ENCODE results near the gene INSL3. TPM values are rescaled to one million over a fixed set of nuclear protein-coding genes. Genes with fewer than 3 reads are reported as not detected.
"Not testable (repeated sequence)": the region's sequence is repeated elsewhere in the genome, so short reads cannot be mapped to it uniquely, and the experiment has no call there.

INSL3 gene
- total RNA-seq, 2 donors from 2014 or later = not detected

- intact Hi-C loops (cut with DNase I) = no loop called here
- DNase-seq (no peak), ATAC-seq (no peak)
Measured at GRCh38 chr19:17796013-17796837, 25.1 kb downstream of the INSL3 start.

- intact Hi-C loops (cut with DNase I) = no loop called here
- ATAC-seq = no peak
Measured at GRCh38 chr19:17795495-17795856, 25.8 kb downstream of the INSL3 start.

GRCh38 chr19:17794731-17795494 lies 26.4 kb downstream of the INSL3 start, which contains the start of gene B3GNT3:
TSS of gene B3GNT3 (plus strand) at chr19:17795138. CDS start at chr19:17807808, 12,670 bp downstream.
- ATAC-seq (peak in 1 of 2 donors; percentile 38), DNase-seq (peak; percentile 51)
- intact Hi-C loops (cut with DNase I) = no loop called here

More at GRCh38 chr19:17795495-17795856, 25.8 kb downstream of the INSL3 start:
- DNase-seq = no peak

GRCh38 chr19:17794412-17794730 lies 26.9 kb downstream of the INSL3 start:
- DNase-seq = no peak
- intact Hi-C loops (cut with DNase I) = no loop called here
- ATAC-seq = no peak

GRCh38 chr19:17790059-17790780 lies 31.1 kb downstream of the INSL3 start:
- DNase-seq = no peak
- intact Hi-C loops (cut with DNase I) = no loop called here
- ATAC-seq = no peak

- ATAC-seq = no peak
- intact Hi-C loops (cut with DNase I) = loop anchor here in 1 of 2 donors (10.0 kb wide), 1 partner anchor 66 kb away; the partner anchor contains the start of gene RPL18A
- DNase-seq = no peak
Measured at GRCh38 chr19:17788632-17789031, 32.7 kb downstream of the INSL3 start.

GRCh38 chr19:17787274-17787913 lies 33.9 kb downstream of the INSL3 start:
- DNase-seq (no peak), ATAC-seq (no peak)
- intact Hi-C loops (cut with DNase I) = loop anchor here in 1 of 2 donors (10.0 kb wide), 1 partner anchor 67 kb away; the partner anchor contains the start of gene RPL18A

GRCh38 chr19:17784201-17785008 lies 36.9 kb downstream of the INSL3 start:
- DNase-seq = peak; percentile 62
- intact Hi-C loops (cut with DNase I) = loop anchor here in 1 of 2 donors (10.0 kb wide), 1 partner anchor 70 kb away; the partner anchor contains the start of gene RPL18A
- peak; percentile 40 to 51 for ATAC-seq

GRCh38 chr19:17783721-17784120 lies 37.6 kb downstream of the INSL3 start:
- ATAC-seq, DNase-seq: not testable (repeated sequence)
- intact Hi-C loops (cut with DNase I) = loop anchor here in 1 of 2 donors (10.0 kb wide), 1 partner anchor 71 kb away; the partner anchor contains the start of gene RPL18A

GRCh38 chr19:17780781-17781180 lies 40.5 kb downstream of the INSL3 start:
- DNase-seq (no peak), ATAC-seq (no peak)
- intact Hi-C loops (cut with DNase I) = loop anchor here in 1 of 2 donors (10.0 kb wide), 1 partner anchor 74 kb away; the partner anchor contains the start of gene RPL18A

GRCh38 chr19:17778968-17779929 lies 42.1 kb downstream of the INSL3 start:
- ATAC-seq (peak; percentile 10 to 42), DNase-seq (peak; percentile 47)

GRCh38 chr19:17778251-17778967 lies 42.9 kb downstream of the INSL3 start:
- intact Hi-C loops (cut with DNase I) = no loop called here
- DNase-seq = peak; percentile 65
- ATAC-seq = peak; percentile 69 to 74

More at GRCh38 chr19:17778968-17779929, 42.1 kb downstream of the INSL3 start:
- intact Hi-C loops (cut with DNase I) = no loop called here

GRCh38 chr19:17777840-17778239 lies 43.5 kb downstream of the INSL3 start:
- DNase-seq; ATAC-seq; intact Hi-C loops (cut with DNase I): not testable (repeated sequence)

- DNase-seq = no peak
- peak in 1 of 2 donors; percentile 61 for ATAC-seq
- intact Hi-C loops (cut with DNase I) = no loop called here
Measured at GRCh38 chr19:17775991-17776803, 45.1 kb downstream of the INSL3 start.

- DNase-seq (no peak), ATAC-seq (no peak)
- intact Hi-C loops (cut with DNase I) = no loop called here
Measured at GRCh38 chr19:17775245-17775927, 45.9 kb downstream of the INSL3 start.
